Testis (tissue), 2 donors: ENCODE measurements around the gene MCOLN1.

Experiments
- CTCF ChIP-seq, 3 experiments: fragments of 450-650 bp in 2 of 3; fragments of 200-600 bp in 1 of 3; sonication (generic) in 1 of 3; IDR thresholded peaks; one replicate each; pipeline ENCODE4 v1.5.1; 2016 to 2019; ENCODE audit warnings: antibody characterized with exemption in 3 of 3, mild to moderate bottlenecking in 2 of 3, moderate library complexity in 1 of 3
- POLR2A ChIP-seq: fragments of 450-650 bp; IDR thresholded peaks from one replicate; pipeline ENCODE4 v1.6.1; 2017; ENCODE audit warnings: antibody characterized with exemption, mild to moderate bottlenecking, moderate library complexity

GRCh38 chr19:7528522-7529245 lies 6.3 kb downstream of the MCOLN1 start:
- TF ChIP-seq CTCF (IDR thresholded peaks at IDR 0.05) (no peak), POLR2A (no peak)
